Mesenteric fat pad (tissue), 1 donor: ENCODE measurements around the gene EIF4E2. TPM values are rescaled to one million over a fixed set of nuclear protein-coding genes. Genes with fewer than 3 reads are reported as not detected.

ENCODE experiments used
- DNase-seq: peaks from one replicate; pipeline ENCODE4 v3.0.0-alpha.2; 2020; ENCODE audit warnings: low spot score
- long read RNA-seq: library from polyadenylated mRNA; unstranded; transcript quantifications from one replicate; pipeline ENCODE4 v2.0.0, GENCODE V29; 2020
- total RNA-seq: library from RNA; stranded (reverse); fragmentation: NEBNext Ultra II Directional; extraction: Animal tissue kit (Norgen Biotek cat#: 25700); gene quantifications from one replicate; pipeline ENCODE4 v1.2.1, GENCODE V29; 2021
- donor health status: DM: yes; HTN: yes; CAD: no.

The EIF4E2 gene, protein sequence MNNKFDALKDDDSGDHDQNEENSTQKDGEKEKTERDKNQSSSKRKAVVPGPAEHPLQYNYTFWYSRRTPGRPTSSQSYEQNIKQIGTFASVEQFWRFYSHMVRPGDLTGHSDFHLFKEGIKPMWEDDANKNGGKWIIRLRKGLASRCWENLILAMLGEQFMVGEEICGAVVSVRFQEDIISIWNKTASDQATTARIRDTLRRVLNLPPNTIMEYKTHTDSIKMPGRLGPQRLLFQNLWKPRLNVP
- total RNA-seq: 46.9 TPM
- long read RNA-seq, transcript EIF4E2-201 (7 exons, 1,604 nt): major isoform, 23 of 64 reads
- long read RNA-seq, transcript EIF4E2-207 (8 exons, 3,525 nt): minor isoform, 10 of 64 reads
- long read RNA-seq, transcript EIF4E2-202 (7 exons, 3,448 nt): minor isoform, 11 of 64 reads
- long read RNA-seq, partial matches to known transcripts: 4 of 64 reads
- long read RNA-seq, other reads (novel, unspliced or antisense): 10 of 64 reads

DNA sequence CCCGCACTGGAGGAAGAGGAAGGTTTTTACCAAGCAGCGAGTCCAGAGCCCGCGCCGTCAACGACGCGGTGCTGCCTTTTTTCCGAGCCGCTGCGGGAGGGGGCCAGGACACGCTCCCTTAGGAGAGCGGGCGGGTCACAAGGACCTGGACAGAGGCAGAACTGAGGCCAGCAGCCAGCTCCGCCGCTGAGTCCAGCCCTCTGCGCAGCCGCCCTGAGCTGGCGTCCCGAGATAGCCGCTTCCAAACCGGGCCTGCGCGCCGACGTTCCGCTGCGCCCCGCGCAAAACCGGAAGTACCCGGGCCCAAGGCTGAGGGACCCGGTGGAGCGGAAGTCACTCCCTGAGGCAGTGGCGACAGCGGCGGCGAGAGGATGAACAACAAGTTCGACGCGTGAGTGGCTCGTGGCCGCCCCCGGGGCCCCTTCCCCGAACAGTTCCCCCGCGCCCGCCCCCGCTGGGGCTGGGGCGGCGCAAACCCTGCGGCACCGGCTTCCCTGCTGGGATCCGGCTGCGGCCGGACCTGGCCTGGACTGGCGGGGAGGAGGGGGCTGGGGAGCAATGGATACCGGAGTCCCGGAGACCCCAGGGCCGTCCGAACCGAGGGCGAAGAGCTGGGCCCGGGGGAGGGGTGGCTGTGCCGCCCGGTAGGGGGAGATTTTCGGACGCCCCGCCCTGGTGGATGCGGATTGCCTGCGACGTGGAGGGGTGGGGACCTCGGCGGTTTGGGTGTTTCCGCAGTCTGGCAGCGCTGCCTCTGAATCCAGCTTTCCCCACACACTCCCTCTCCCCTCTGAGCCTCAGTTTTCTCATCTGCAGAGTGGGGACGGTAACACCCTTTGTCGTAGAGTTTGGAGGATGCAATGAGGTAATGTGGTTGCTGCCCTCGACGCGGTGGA lies at the start of gene EIF4E2, which contains the start of gene TIGD1:
EIF4E2 (plus strand) TSS at position 336 of the 896 bp plus-strand sequence; CDS start at position 372, 36 bp downstream.
TIGD1 (minus strand) TSS at position 204 of the 896 bp plus-strand sequence. CDS start 675 bp downstream, outside the sequence.
- peak; percentile 99 for DNase-seq

DNA sequence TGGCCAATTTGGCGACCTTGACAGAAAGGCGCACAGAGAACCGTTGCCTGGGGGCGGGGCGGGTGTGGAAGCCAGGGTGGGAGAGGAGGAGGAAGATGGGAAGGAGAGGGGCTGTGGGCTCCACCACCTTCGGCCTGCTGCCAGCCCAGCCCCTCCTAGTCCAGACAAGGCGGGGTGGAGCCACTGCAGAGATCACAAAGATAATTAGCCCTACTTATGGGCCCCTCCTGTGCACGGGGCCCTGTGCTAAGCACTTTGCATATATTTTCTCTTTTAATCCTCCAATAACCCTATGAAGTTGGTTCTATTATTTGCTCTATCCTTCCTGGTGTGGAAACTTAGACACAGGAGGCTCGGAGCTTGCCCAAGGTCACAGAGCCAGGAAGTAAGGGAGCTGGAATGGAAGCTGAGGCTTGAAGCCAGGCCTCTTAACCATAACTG lies 49.1 kb upstream of the EIF4E2 start:
- DNase-seq: no peak

DNA sequence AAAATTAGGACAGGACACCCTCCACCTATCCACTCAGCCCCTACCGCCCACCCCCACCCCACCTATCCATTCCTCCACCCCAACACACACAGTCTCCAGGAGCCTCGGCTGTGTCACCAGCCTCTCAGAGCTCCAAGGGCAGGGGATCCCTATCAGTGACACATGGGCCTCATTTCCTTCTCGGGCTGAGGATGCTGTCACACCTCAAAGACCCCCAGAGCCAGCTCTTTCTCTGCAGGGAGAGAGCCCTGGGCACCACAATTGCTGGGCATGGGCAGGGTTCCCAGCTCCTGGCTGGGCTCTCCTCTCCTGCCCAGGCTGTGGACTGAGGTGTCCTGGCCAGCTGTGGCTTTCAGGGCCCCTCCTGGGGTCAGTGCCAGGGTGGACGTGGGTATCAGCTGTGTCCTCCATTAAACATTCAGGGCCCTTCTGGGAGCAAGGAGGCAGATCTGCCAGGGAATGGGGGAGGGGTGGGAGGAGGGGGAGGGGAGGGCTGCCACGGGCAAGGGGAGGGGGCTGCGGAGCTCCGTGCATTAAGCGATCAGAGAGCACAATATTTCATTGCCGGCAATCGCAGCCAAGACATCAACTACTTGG lies 48.6 kb upstream of the EIF4E2 start:
- DNase-seq: no peak

DNA sequence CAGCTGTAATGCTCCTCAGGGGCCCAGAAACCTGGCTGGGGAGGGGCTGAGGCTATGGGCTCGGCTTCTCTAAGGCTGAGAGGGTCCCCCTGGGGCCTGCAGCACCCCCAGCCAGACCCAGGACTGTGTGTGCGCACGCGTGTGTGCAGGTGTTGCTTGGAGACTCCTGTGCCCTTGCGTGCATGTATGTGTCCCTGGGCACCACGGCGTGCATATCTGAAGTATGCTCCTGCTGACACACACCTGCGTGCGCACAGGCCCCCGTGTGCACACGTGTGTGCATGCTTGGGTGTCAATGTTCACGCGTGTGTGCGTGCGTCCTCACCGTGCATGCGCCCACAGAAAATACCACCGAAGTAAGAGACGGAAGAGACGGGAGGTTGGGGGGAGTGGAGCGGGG lies 48.0 kb upstream of the EIF4E2 start:
- no peak for DNase-seq

DNA sequence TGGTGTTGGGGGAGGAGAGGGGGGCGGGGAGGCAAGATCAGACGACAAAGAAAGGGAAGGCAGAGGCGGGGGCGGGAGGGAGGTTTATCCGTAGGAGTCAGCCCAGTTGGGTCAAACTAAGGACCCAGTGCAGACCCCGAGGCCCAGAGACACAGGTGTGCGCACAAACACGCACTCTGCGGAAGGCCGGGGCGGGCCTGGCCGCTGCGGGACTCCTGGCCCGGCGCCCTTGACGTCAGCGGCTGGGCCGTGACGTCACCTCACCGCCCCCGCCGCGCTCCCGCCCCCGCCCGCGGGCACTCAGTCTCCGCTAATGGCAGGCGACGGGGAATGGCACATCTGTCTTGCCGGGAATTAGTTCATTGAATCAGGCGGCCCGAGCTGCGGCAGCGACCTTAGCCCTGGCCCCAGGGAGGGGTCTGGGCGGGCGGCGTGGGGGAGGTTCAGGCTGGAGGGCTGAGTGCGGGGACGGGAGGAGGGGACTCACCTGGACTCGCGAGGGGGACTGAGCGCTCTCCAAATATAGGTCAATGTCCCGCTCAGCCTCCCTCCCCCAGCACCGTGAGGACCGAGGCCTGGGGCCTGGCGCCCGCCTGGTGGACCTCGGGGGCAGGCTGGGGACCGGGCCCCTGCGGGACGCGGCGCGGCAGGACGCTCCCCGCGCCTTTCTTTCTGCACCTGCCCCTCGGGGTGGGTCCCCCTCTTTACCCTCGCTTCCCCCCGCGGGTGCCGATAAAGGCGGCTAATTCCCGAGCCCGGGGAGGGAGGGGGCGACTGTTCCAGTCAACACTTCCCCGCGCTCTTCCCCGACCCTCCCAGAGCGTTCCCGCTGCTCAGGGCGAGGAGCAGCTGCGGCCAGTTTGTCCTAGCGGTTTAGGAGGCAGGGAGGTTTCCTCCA lies 47.3 kb upstream of the EIF4E2 start:
- no peak for DNase-seq

DNA sequence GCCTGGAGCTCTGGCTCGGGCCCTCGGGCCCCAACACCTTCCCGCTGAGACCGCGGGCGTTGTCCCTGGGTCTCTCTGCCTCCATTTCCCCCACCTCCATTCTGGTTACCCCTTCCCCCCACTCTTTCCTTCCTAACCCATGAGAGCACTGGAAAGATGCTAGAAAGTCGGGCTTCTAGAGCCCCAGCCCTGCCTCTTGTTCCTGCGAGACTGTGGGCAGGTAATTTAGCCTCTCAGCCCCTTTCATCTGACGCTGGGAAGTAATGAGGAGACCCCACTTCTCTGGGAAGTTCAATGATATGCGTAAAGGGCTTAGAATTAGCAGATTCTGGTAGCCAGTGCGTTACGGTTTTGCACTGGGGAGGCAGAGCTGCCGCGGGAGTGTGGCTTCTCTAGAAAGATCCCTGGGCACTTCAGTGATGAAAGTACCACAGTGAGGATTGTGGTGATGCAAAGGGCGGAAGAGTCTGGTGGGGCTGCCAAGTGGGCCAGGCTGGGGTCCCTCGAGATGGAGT lies 46.6 kb upstream of the EIF4E2 start:
- no peak for DNase-seq

DNA sequence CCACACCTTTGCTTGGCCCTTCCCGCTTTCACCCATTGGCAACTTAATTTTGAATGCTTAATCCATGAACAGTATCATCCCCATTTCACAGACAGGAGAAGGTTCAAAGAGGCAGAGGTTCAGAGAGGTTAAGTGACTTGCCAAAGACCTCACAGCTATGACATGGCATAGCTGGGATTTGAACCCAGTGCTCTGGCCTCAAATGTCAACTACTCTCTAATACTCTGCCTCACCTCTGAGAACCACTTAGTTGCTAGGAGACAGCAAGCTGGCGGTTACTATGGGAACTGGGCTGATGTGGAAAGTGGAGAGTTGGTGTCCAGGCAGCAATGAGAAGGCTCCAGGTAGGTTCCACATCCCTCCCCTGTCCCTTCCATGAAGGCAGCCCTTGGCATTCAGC lies 46.1 kb upstream of the EIF4E2 start:
- no peak for DNase-seq

DNA sequence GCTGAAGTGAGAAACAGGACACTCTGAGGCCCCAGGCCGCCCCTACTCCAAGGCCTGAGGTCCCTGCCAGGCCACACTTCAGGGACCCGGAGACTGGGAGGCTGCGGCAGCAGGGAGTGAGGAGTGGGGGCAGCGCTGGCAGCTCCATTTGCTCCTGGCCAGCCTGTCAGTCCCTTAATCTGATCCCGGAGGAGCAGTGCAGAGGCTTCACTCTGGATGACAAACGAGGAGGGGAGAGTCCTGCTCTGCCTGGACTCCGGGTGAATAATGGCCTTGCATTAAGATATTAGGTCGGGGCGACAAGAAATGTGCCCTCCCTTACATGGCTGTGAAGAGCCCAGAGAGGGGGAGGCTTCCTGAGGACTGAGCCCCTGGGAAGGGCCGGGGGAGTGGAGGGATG lies 44.6 kb upstream of the EIF4E2 start:
- no peak for DNase-seq

DNA sequence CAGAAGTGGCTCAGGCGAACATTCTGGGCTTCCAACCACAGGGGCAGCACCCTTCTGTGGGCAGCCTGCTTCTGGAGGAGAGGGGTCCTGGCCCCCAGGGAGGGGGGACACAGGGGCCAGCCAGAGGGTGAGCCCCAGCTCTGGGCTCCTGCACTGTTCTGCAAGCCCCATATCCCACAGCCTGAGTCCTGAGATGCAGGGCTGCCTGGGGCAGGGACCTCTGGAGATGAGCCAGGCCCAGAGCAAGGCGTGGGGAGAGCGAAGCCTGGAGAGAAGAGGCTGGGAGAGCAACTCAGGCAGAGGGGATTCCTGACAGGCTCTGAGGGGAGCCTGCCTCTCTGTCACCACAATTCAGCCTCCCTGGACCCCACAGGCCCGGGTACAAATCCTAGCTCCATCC lies 43.8 kb upstream of the EIF4E2 start:
- no peak for DNase-seq

DNA sequence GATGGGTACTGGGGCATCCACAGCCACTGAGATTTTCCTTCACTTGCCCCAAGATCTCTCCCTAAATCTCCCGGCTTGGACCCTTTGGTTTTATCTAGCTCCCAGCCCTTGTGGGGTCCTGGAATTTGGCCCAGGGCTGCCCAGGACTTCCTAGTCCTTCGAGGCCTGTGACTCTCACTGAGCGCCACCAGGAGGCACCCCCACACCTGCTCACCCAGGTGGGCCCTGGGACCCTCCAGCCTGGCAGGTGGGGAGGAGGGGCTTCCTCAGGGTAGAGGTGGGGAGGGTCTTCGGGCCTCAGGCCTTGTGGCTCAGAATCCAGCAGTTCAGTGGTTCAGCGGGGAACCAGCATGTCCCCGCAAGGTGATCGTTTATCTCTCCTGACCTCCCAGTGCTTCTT lies 42.2 kb upstream of the EIF4E2 start:
- DNase-seq: no peak

DNA sequence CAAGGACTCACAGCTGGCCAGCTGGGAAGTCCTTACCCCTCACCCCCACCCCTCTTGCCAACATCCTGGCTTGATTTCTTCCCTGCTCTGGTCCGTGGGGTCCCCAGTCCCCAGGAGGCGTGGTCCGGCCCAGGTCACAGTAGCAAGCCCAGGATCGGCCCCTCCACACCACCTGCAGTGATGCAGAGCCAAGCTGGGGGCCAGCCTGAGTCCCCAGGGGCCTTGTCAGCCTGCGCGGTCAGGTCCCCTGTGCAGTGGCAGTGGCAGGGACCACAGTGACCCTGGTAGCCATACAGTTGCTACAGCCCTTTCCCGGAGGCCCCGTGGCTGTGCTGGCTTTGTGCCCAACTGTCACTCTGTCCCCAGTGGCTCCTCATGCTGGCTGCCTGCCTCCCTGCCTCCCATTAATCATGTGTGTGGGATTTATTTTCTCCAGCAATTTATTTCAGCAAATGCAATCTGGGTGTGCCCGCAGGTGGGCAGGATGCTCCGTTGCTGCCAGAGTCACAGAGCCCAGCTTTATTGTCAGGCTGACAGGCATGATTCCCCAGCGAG lies 39.1 kb upstream of the EIF4E2 start:
- no peak for DNase-seq

DNA sequence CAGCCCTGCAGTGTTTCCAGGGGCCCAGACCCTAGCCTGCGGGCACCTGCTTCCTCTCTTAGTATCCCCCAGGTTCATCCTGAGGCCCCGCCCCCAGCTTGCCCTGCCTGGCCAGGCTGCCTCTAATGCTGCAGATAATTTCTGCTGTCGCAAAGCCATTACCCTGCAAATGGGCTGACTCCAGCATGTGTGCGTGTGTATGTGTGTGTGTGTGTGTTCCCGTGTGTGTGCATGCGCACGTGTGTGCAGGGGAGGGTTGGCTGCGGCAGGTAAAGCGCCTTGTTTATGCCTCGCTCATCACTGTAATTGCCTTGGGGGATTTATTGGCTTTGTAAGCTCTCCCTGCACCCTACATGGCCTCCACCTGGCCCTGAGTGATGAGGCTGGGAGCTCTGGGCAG lies 37.9 kb upstream of the EIF4E2 start:
- DNase-seq: no peak

DNA sequence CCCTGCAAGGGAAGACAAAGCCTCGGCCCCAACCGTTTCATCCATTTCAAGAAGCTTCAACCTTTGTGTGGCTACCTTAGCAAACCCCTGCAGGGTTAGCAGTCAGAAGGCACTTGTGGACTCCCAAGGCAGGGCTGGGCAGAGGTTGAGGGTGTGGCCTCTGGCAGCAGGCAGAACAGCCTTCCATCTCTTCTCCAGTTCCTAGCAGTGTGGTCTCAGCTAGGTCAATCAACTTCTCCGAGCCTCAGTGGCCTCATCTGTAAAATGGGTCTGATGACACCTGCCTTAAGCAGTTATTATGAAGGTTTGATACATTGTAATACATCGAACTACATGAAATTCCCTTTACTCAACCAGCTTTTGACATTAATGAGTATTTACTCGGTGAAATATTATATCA lies 37.1 kb upstream of the EIF4E2 start:
- no peak for DNase-seq

DNA sequence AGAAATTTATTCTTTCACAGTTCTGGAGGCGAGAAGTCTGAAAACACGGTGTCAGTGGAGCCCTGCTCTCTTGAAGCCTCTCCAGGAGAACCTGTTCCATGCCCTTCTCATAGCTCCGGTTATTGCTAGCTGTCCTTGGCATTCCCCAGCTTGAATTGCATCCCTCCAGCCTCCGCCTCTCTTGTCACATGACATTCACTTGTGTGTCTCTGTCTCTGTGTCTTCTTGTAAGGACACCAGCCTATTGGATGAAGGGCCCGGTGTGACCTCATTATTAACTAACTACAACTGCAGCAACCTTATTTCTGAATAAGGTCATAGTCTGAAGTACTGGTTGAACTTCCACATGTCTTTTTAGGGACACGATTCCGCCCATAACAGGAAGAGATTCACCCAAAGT lies 34.9 kb upstream of the EIF4E2 start:
- DNase-seq: no peak

DNA sequence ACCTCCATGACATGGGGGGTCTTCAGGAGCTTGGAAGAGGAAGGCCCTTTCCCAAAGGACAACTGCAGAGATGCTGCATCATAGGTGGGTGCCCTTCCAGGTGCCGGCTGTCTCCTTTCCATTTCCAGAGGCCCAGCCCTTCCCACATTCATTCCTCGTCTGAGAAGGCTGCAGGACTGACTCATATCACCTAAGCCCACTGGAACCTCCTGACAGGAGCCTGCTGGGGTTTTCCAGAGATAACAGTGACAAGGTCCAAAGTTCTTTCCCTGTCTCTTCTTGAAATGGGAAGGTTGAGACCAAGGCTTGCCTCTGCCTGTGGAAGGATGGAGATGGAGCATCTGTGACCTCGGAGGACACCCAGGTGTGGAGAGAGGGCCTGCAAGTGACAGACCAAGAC lies 33.9 kb upstream of the EIF4E2 start:
- no peak for DNase-seq

DNA sequence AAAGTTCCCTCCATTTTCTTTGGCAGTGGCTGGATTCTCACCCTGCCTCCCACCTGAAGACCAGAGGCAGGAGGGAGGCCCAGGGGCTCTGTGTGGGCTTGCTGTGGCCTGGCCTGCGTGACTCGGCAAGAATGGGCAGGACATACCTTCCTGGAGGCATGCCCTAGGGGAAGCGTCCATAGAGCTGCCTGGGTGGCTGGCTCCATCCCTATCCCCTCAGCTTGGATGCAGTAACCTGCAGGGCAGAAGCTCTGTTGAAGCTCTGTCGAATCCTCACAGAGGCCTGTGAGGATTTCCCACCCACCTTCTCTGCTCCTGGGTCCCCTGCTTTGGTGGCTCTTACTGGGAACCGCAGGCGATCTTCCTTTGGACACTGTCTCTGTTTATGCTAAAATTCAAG lies 31.6 kb upstream of the EIF4E2 start:
- DNase-seq: no peak

DNA sequence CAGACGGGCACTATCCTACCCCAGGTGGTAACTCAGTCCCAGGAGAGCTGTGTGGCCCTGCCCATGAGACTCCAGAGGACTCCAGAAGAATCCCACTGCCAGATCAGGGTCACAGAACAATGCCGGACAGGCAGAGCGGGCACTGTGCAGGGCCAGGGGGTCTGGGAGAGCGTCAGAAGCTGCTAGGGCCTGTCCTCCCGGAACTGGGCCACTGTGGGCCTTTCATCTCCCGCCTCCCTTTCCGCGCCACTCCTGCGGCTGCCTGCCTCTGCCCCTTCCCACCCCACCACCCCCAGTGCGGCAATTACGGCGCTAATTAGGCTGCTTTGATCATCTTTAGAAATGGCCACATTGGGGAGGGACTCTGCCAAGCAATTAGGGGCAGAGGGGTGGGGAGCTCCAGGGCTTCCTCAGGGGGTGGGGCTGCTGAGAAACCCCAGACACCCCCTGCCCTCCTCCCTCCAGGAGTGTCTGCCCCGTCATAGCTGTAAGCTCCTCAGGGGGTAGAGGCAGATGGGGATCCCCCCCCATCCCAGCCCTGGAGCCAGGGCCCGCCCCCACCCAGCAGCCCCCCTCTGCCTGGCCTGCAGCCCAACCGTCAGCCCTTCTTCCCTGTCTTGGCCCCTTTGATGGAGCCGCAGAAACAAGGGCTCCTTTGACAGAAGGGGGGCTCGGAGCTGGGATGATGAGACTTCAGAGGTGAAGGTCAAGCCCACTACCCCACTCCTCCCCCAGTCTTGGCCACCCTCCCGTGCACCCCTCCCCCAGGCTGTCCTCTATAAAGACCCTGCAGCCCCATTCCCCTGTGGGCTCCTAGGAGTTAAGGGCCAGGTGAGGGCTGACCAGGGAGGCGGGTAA lies 30.7 kb upstream of the EIF4E2 start, which contains the start of gene PRSS56:
PRSS56 (plus strand) TSS at position 808 of the 858 bp plus-strand sequence. CDS start 211 bp downstream, outside the sequence.
- DNase-seq: no peak

DNA sequence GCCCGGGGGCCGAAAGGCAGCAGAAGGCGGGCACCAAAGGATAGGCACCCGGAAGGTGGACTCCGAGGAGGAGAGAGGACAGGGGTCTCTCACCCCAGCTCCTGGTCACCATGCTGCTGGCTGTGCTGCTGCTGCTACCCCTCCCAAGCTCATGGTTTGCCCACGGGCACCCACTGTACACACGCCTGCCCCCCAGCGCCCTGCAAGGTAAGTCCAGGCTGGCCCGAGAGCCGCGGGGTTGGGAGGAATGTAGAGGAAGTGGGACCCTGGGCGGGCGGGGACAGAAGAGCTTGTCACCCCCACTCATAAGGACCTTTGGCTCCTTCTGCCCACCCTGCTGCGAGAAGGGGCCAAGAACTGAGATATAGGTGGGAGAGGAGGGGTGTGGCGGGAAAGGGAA lies 30.0 kb upstream of the EIF4E2 start:
- DNase-seq: no peak

DNA sequence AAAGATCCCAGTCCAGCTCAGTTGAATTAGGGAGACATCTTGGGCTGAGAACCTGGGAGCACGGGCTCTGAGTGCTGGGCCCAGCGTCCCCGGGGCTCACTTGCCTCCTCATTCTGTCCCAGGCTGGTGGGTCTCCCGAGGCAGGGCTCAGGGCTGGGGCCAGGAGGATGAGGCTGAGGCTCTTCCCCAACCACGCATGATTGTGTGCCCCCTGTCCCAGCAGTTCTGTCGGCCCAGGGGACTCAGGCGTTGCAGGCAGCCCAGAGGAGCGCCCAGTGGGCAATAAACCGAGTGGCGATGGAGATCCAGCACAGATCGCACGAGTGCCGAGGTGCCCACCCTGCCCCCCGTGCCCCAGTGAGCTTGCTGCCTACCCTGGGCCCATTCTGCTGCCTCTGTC lies 29.4 kb upstream of the EIF4E2 start:
- no peak for DNase-seq
